K562 (cell line): ENCODE results near the gene SLC25A26. TPM values are rescaled to one million over a fixed set of nuclear protein-coding genes. Genes with fewer than 3 reads are reported as not detected.

Experiments used
- ATAC-seq: fragments of 200-7000 bp; cut with Tn5 transposase; 3 replicates; pipeline ENCODE4 v1.9.1; 2020; ENCODE audit warnings: moderate library complexity
- BruUV-seq: library from RNA; stranded (reverse); fragments of 400-500 nt; replicated peaks from 2 replicates; lab custom pipeline; 2021; lab: Mats Ljungman, UMichigan
- CTCF ChIA-PET: fragments of 300-600 bp; formaldehyde crosslinking; extraction: SDS; loops from one replicate; lab custom pipeline; 2021; ENCODE audit warnings: low intra/inter-chr PET ratio; lab: Yijun Ruan, JAX
- POLR2A ChIA-PET: fragments of 300-600, 350-650 bp; sonication (Branson Sonifier 250); formaldehyde crosslinking; extraction: SDS; loops from one replicate; lab custom pipeline; 2021; ENCODE audit warnings: antibody characterized with exemption, inconsistent platforms; lab: Yijun Ruan, JAX
- DNase-seq, 4 experiments: peaks; one replicate each; pipeline versions ENCODE4 v3.0.0 to v3.0.0-alpha.2; 2011 to 2018; ENCODE audit warnings: low spot score in 3 of 4, mixed read lengths in 3 of 4; ENCODE audit errors: extremely low read depth in 1 of 4
- FAIRE-seq: peaks from 2 replicates; lab custom pipeline; 2011; peaks lifted over from hg19 to GRCh38; lab: Jason Lieb, UNC
- H2AFZ ChIP-seq: 2 replicates; pipeline ENCODE4 v1.6.0; 2011; ENCODE audit warnings: low read depth, low read length, control low read depth, inconsistent platforms
- H3K27ac ChIP-seq: fragments of 200-600 bp; 3 replicates; pipeline ENCODE4 v1.8.0; 2011; ENCODE audit warnings: low read depth, mild to moderate bottlenecking, control low read depth, inconsistent platforms, low read length, moderate library complexity, mixed read lengths; ENCODE audit errors: extremely low read depth
- H3K27me3 ChIP-seq, 2 experiments: fragments of 300-600 bp in 1 of 2; 2 replicates in 1 of 2; 3 replicates in 1 of 2; pipeline versions ENCODE4 v1.6.0 to v1.8.0; 2011; ENCODE audit warnings: inconsistent platforms in 2 of 2, low read length in 2 of 2, mild to moderate bottlenecking in 1 of 2, mixed read lengths in 1 of 2, moderate library complexity in 1 of 2; ENCODE audit not compliant: control insufficient read depth in 2 of 2, insufficient read depth in 2 of 2
- H3K36me3 ChIP-seq: fragments of 300-600 bp; 3 replicates; pipeline ENCODE4 v1.8.0; 2011; ENCODE audit warnings: mild to moderate bottlenecking, low read length, inconsistent platforms; ENCODE audit not compliant: control insufficient read depth, insufficient read depth
- H3K4me1 ChIP-seq, 2 experiments: fragments of 200-600 bp in 1 of 2; replicated peaks in 1 of 2; 2 replicates in 1 of 2; 3 replicates in 1 of 2; pipeline versions ENCODE4 v1.5.1 to v1.8.0; 2011; ENCODE audit warnings: inconsistent platforms in 2 of 2, low read length in 2 of 2, mild to moderate bottlenecking in 1 of 2, mixed read lengths in 1 of 2, moderate library complexity in 1 of 2; ENCODE audit not compliant: control insufficient read depth in 2 of 2, insufficient read depth in 2 of 2
- H3K4me2 ChIP-seq: 2 replicates; pipeline ENCODE4 v1.6.1; 2011; ENCODE audit warnings: low read length, control low read depth, inconsistent platforms, mixed read lengths; ENCODE audit not compliant: insufficient read depth
- H3K4me3 ChIP-seq: fragments of 200-600 bp; sonication (generic), shearing (Covaris generic); 2 replicates; pipeline ENCODE4 v1.5.1; 2016; ENCODE audit warnings: control low read depth, inconsistent platforms
- H3K79me2 ChIP-seq: fragments of 200-600 bp; 3 replicates; pipeline ENCODE4 v1.8.0; 2011; ENCODE audit warnings: low read length, inconsistent platforms; ENCODE audit not compliant: control insufficient read depth, insufficient read depth
- H3K9ac ChIP-seq, 2 experiments: 2 replicates each; pipeline versions ENCODE4 v1.6.0 to v1.6.1; 2011; ENCODE audit warnings: low read depth in 2 of 2, low read length in 2 of 2, control low read depth in 1 of 2, inconsistent platforms in 1 of 2, mild to moderate bottlenecking in 1 of 2, mixed read lengths in 1 of 2; ENCODE audit not compliant: insufficient read depth in 1 of 2
- H3K9me1 ChIP-seq: one replicate; pipeline ENCODE4 v1.6.0; 2011; ENCODE audit warnings: inconsistent platforms, mild to moderate bottlenecking, low read length, moderate library complexity; ENCODE audit not compliant: control insufficient read depth, insufficient read depth
- H3K9me3 ChIP-seq: replicated peaks from 2 replicates; pipeline ENCODE4 v1.5.1; 2011; ENCODE audit warnings: low read depth, low read length, inconsistent platforms; ENCODE audit not compliant: control insufficient read depth, insufficient read depth
- H4K20me1 ChIP-seq: replicated peaks from 2 replicates; pipeline ENCODE4 v1.6.1; 2011; ENCODE audit warnings: low read length, inconsistent platforms, mixed read lengths; ENCODE audit not compliant: control insufficient read depth, insufficient read depth
- EP300 ChIP-seq: IDR thresholded peaks from 2 replicates; pipeline ENCODE4 v1.6.1; 2012; ENCODE audit warnings: low read length, improper control_type of control experiment
- L3MBTL2 ChIP-seq: fragments of 450-650 bp; IDR thresholded peaks from 2 replicates; pipeline ENCODE4 v1.6.1; 2016; ENCODE audit warnings: mild to moderate bottlenecking, moderate library complexity
- LARP7 ChIP-seq: fragments of 450-650 bp; IDR thresholded peaks from 2 replicates; pipeline ENCODE4 v1.6.1; 2016
- MCM3 ChIP-seq: fragments of 450-650 bp; IDR thresholded peaks from 2 replicates; pipeline ENCODE4 v1.6.1; 2016
- MYC ChIP-seq, 2 experiments: fragments of 250-450 bp in 1 of 2; sonication (Bioruptor Pico) in 1 of 2; IDR thresholded peaks; 2 replicates each; pipeline versions ENCODE4 v1.5.1 to v1.6.1; 2012 to 2021; ENCODE audit warnings: low read depth in 2 of 2, borderline replicate concordance in 1 of 2, improper control_type of control experiment in 1 of 2, low read length in 1 of 2, mild to moderate bottlenecking in 1 of 2, moderate library complexity in 1 of 2
- MYNN ChIP-seq, 2 experiments: sonication (generic); formaldehyde crosslinking in 1 of 2; IDR thresholded peaks; 2 replicates each; pipeline versions ENCODE4 v1.5.0 to v1.6.1; 2016 to 2020; ENCODE audit warnings: antibody characterized with exemption in 1 of 2, missing genetic modification reagents in 1 of 2
- SIN3B ChIP-seq: fragments of 450-650 bp; IDR thresholded peaks from 2 replicates; pipeline ENCODE4 v1.6.1; 2017; ENCODE audit warnings: low read depth, mild to moderate bottlenecking, moderate library complexity
- SNRNP70 ChIP-seq: fragments of 200-400 bp; formaldehyde crosslinking; optimal IDR thresholded peaks from 2 replicates; pipeline ENCODE3; 2017; ENCODE audit warnings: low read depth, low read length
- ZNF707 ChIP-seq: fragments of 250-450 bp; sonication (Bioruptor Pico); conservative IDR thresholded peaks from 2 replicates; pipeline ENCODE4 v1.8.0; 2022; ENCODE audit warnings: inconsistent platforms, mild to moderate bottlenecking, moderate library complexity
- WGBS: fragments of 100-300 bp; shearing (Covaris generic); methylation state at CpG from one replicate; pipeline ENCODE4 v1.1.6; 2016; ENCODE audit warnings: low coverage, mixed read lengths; ENCODE audit not compliant: insufficient coverage; ENCODE audit errors: missing lambda C conversion rate; 5-methylcytosine and 5-hydroxymethylcytosine counted together
- in situ Hi-C: fragments of 300-500 bp; cut with MboI; formaldehyde crosslinking; loops from 4 replicates; pipeline ENCODE4 v1.15.0; 2018; ENCODE audit warnings: inconsistent platforms, mixed read lengths
- intact Hi-C: fragments of 100-400 bp; cut with micrococcal nuclease; formaldehyde crosslinking; loops from 2 replicates; pipeline ENCODE4 v1.14.2; 2022
- polyA plus RNA-seq, 8 experiments: library from polyadenylated mRNA; depleted of rRNA in 4 of 8; stranded (reverse) in 5 of 8; unstranded in 3 of 8; fragments of >200 nt; fragmentation: Nextera tagmentation in 2 of 8; fragmentation: Illumina TruSeq in 1 of 8; extraction: Ambion mirVana in 2 of 8; extraction: Trizol in 1 of 8; gene quantifications; 2 replicates each; pipeline versions ENCODE4 v1.2.1 to v1.2.3, GENCODE V29; 2011 to 2014; ENCODE audit warnings: inconsistent platforms in 1 of 8, missing spikeins in 1 of 8
- total RNA-seq, 7 experiments: library from RNA; depleted of rRNA in 6 of 7; stranded (reverse); fragments of >200 nt in 6 of 7; fragmentation: Illumina TruSeq in 2 of 7; extraction: Trizol in 2 of 7; gene quantifications; 2 replicates each; pipeline versions ENCODE4 v1.2.1 to v1.2.3, GENCODE V29; 2011 to 2021; ENCODE audit warnings: low replicate concordance in 1 of 7
- TF ChIP-seq, protein P1 (sequence below): fragments of 250-450 bp; sonication (Bioruptor Pico); IDR thresholded peaks from 2 replicates; pipeline ENCODE4 v1.4.0; 2020
- TF ChIP-seq, protein P2 (sequence below): fragments of 250-450 bp; sonication (Bioruptor Pico); IDR thresholded peaks from 2 replicates; pipeline ENCODE4 v1.8.0; 2022; ENCODE audit warnings: inconsistent platforms, mild to moderate bottlenecking, moderate library complexity, borderline replicate concordance
- TF ChIP-seq, protein P3 (sequence below): fragments of 250-450 bp; sonication (Bioruptor Pico); IDR thresholded peaks from 2 replicates; pipeline ENCODE4 v1.4.0; 2020; ENCODE audit warnings: mild to moderate bottlenecking

SLC25A26 gene
- total and polyA plus RNA-seq, 9 of the 15 experiments (the other 6 are each of a cell fraction or from before 2014, with no cell fraction given), result 7.2 to 29.1 (median 12.6) TPM

DNA sequence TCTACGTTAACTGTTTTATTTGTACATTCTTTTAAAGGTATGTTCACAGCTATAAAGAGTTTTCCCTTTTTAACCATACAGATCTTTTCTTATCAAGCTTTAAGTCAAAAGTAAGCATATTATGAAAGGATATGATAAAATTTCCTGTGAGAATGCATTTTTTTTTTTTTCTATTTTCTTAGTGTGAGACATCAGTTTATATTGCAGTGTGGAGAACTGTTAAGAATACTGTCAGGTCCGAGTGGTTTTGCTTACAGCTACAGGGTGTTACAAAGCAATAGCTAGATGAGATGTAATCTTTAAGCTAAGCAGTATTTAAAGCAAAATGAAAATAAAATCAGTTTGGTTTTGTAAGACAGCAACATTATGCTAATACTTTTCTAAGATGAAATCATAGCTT lies 133.2 kb downstream of the SLC25A26 start:
- no peak for DNase-seq
- TF ChIP-seq LARP7 (no peak), MYNN (IDR thresholded peaks at IDR 0.05) (no peak), MYNN (CRISPR knock-in tag; IDR thresholded peaks at IDR 0.05) (no peak), L3MBTL2 (no peak), SIN3B (no peak), MCM3 (no peak), SNRNP70 (no peak), ZNF707 (CRISPR knock-in tag) (no peak), EP300 (no peak), MYC (IDR thresholded peaks at IDR 0.05; ENCODE audit: low read depth, low read length) (no peak), MYC (CRISPR knock-in tag; IDR thresholded peaks at IDR 0.05; ENCODE audit: borderline replicate concordance, low read depth) (no peak)
- TF ChIP-seq, protein P1, sequence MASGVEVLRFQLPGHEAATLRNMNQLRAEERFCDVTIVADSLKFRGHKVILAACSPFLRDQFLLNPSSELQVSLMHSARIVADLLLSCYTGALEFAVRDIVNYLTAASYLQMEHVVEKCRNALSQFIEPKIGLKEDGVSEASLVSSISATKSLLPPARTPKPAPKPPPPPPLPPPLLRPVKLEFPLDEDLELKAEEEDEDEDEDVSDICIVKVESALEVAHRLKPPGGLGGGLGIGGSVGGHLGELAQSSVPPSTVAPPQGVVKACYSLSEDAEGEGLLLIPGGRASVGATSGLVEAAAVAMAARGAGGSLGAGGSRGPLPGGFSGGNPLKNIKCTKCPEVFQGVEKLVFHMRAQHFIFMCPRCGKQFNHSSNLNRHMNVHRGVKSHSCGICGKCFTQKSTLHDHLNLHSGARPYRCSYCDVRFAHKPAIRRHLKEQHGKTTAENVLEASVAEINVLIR (CRISPR knock-in tag), result no peak
- TF ChIP-seq, protein P2, sequence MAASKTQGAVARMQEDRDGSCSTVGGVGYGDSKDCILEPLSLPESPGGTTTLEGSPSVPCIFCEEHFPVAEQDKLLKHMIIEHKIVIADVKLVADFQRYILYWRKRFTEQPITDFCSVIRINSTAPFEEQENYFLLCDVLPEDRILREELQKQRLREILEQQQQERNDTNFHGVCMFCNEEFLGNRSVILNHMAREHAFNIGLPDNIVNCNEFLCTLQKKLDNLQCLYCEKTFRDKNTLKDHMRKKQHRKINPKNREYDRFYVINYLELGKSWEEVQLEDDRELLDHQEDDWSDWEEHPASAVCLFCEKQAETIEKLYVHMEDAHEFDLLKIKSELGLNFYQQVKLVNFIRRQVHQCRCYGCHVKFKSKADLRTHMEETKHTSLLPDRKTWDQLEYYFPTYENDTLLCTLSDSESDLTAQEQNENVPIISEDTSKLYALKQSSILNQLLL (CRISPR knock-in tag), result no peak
- TF ChIP-seq, protein P3, sequence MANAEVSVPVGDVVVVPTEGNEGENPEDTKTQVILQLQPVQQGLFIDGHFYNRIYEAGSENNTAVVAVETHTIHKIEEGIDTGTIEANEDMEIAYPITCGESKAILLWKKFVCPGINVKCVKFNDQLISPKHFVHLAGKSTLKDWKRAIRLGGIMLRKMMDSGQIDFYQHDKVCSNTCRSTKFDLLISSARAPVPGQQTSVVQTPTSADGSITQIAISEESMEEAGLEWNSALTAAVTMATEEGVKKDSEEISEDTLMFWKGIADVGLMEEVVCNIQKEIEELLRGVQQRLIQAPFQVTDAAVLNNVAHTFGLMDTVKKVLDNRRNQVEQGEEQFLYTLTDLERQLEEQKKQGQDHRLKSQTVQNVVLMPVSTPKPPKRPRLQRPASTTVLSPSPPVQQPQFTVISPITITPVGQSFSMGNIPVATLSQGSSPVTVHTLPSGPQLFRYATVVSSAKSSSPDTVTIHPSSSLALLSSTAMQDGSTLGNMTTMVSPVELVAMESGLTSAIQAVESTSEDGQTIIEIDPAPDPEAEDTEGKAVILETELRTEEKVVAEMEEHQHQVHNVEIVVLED, result no peak
- TF ChIP-seq, all 486 proteins: peak for 0
- ChIA-PET CTCF (no interaction called here), POLR2A (interaction anchor here (1.2 kb wide), 1 partner anchor 11 kb away, joined by 3 read pairs; no protein-coding TSS in a partner anchor)
- Histone ChIP-seq H3K27me3 (no peaks in the 10 kb centered on the region), H3K79me2 (no peaks in the 10 kb centered on the region), H3K4me2 (no peak overlapping the region), H2AFZ (no peak overlapping the region), H3K9me3 (no peaks in the 10 kb centered on the region), H3K27ac (no peak overlapping the region), H3K9me1 (no peaks in the 10 kb centered on the region), H4K20me1 (no peaks in the 10 kb centered on the region; the same call in 1 of the 2 replicates), H3K9ac (no peak overlapping the region), H3K4me1 (no peaks in the 10 kb centered on the region), H3K4me3 (no peak overlapping the region), H3K36me3 (no peaks in the 10 kb centered on the region)
- FAIRE-seq (no peak), ATAC-seq (no peak)
- 54% methylated on average over 2 of the region's 2 CpGs for WGBS
- BruUV-seq, result no TSS peak
- intact Hi-C loops, result no loop called here
- in situ Hi-C loops, result no loop called here
